C4-2B (cell line): ENCODE data around the gene RNLS.
"Not testable (repeated sequence)": the region's sequence is repeated elsewhere in the genome, so short reads cannot be mapped to it uniquely, and the experiment has no call there.

Source experiments
- H3K27ac ChIP-seq: fragments of 450-650 bp; 2 replicates; pipeline ENCODE4 v1.5.1; 2017
- ZFX ChIP-seq: fragments of 450-650 bp; IDR thresholded peaks from 2 replicates; pipeline ENCODE4 v1.6.1; 2017
- TF ChIP-seq, protein P1 (sequence below): fragments of 450-650 bp; conservative IDR thresholded peaks from 2 replicates; pipeline ENCODE4 v1.5.1; 2017; ENCODE audit warnings: mild to moderate bottlenecking

The RNLS gene

DNA sequence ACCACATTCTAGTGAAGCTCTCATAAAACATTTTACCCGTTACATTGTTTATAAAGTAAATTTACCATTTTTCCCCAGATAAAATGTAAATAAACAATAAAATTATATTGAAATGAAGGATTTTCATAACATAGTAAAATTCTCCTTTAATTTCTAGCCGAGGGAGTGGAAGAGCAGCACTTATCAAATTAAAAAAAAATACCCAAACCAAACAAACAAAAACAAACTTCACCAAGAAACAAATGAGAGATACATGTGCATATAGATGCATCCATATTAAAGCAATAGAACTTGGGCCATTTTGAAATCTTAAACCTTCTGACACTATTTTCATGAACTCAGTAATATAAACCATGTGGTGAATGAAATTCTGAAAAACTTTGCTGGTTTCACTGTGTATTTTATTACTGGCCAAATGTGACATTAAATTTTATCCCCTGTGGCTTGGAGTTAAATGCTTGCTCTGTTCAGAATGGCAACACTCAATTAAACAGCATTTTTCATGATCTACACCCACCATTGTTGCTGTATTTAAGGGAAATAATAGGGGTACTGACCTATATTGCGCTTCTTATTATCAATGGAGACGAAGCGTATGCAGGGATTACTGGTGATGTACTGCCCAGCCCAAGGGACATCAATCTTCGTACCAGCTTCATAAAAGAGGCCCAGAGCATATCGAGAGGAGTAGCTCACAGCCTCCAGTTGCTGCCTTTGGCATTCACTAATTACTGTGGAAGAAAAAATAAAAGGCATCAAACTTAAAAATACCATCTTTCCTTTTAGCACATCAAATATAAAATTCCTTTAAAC, 220.9 kb downstream of the RNLS start:
- TF ChIP-seq, protein P1, sequence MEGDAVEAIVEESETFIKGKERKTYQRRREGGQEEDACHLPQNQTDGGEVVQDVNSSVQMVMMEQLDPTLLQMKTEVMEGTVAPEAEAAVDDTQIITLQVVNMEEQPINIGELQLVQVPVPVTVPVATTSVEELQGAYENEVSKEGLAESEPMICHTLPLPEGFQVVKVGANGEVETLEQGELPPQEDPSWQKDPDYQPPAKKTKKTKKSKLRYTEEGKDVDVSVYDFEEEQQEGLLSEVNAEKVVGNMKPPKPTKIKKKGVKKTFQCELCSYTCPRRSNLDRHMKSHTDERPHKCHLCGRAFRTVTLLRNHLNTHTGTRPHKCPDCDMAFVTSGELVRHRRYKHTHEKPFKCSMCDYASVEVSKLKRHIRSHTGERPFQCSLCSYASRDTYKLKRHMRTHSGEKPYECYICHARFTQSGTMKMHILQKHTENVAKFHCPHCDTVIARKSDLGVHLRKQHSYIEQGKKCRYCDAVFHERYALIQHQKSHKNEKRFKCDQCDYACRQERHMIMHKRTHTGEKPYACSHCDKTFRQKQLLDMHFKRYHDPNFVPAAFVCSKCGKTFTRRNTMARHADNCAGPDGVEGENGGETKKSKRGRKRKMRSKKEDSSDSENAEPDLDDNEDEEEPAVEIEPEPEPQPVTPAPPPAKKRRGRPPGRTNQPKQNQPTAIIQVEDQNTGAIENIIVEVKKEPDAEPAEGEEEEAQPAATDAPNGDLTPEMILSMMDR = no peak
- TF ChIP-seq ZFX = no peak
- H3K27ac ChIP-seq = no peak overlapping the region

DNA sequence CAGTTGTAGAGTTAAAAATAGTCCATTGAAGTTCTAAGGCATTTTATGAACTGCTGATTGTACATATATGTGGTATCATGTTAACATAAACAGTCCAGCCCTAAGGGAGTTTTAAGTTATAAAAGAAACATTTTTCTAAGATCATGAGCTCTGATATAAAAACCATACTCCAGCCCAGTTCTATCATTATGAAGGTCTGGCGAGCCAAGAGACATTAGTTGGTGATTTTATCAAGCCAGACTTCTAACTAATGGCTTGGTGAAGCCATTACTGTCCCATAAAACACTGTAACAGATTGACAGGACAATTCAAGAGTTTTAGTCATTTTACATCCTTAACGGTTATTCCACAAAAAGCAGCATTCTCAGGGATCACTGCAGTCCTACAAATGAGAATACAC, 221.6 kb downstream of the RNLS start:
- H3K27ac ChIP-seq = no peak overlapping the region

DNA sequence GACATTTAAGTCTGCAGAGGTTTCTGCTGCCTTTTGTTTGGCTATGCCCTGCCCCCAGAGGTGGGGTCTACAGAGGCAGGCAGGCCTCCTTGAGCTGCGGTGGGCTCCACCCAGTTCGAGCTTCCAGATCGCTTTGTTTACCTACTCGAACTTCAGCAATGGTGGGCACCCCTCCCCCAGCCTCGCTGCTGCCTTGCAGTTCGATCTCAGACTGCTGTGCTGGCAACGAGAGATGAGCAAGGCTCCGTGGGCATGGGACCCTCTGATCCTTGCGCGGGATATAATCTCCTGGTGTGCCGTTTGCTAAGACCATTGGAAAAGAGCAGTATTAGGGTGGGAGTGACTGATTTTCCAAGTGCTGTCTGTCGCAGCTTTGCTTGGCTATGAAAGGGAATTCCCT, 227.4 kb downstream of the RNLS start:
- not testable (repeated sequence) for H3K27ac ChIP-seq

More for the DNA sequence above, 221.6 kb downstream of the RNLS start:
- TF ChIP-seq, protein P1 = no peak
- no peak for TF ChIP-seq ZFX

DNA sequence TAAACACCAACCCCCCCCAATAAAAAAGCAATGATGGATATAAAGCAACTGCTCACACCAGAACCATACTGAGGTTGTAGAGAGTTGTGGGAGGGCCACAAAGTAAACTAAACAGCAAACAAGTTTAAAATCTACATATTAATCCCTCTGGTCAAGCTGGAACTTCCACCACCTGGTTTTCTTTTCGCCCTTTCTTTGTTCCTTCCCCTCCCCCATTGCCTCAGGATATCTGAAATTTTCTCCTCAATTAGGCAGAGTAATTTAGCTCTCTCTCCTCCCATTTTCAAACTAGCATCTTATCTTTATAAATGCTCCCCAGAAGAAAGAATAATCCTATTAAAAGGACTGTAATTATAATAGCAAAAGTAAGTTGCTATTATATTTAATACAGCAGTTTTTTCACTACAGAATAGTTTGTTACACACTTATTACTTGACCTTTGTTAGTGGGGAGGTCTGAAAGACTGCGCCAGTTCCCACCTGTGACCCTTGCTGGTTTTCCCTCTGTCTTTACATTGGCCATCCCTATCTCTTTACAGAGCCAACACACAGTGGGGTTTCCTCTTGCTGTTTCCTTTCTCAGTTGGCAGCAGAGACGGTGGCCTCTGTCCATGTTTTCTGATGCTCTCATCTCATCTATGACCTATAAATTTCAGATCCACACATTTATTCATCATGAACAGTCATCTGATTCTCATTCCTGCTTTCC, 235.4 kb downstream of the RNLS start:
- TF ChIP-seq ZFX = no peak
- TF ChIP-seq, protein P1 = no peak

DNA sequence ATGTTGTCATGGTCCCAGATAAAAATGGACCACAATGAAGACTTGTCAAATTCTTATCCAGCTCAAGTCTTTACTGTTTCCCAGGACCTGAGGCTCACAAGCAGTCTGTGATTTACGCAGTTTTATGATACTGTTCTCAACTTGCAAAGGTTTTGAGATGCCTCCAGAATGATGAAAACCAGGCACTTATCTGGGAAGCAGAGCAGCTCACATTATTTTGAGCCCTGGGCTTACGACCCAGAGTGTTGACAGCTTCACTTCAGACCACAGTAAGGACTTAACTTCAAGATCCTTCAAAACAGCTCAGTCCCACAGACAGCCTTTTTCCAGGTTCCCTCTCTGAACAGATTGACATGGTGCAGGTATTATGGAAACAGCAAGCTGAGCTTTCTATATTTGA, 236.1 kb downstream of the RNLS start:
- H3K27ac ChIP-seq = no peak overlapping the region
- TF ChIP-seq, protein P1 = no peak
- no peak for TF ChIP-seq ZFX

More for the DNA sequence above, 235.4 kb downstream of the RNLS start:
- no peak overlapping the region for H3K27ac ChIP-seq

DNA sequence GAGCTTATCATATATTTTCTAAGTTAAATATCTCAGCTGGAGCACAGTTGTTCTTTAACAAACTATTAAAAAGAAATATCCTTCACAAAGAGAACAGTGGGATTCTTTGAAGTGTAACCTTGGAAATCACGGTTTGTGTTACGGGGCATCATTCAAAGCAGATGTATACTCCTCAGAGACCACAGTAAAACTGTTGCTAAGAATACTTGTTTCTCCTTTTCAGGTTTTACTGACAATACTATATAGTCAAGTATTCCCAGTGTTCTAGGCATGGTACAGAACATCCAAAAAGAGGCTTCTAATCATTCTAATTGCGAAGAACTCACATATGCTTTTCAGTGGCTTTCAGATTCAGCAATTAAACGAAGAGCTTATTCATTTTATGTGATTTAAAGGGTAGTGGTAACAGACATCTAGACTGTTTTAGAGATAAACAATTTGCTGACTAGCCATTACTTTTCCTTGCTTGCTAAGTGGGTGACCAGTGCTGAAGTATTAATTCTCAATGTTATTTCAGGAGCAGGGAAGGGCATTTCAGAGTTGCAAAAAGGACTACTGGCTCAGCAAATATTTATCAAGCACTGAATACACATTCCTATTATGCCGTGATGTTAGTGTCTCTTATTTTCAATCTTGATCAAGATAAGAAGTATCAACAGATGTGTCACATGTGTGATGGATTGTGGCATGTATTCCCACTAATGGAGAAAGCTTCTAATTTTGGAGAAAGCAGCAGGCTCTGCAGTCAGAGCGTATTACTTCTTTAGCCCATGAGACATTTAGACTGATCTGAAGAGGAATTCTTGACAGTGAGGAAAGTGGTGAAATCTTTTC, 236.8 kb downstream of the RNLS start:
- TF ChIP-seq, protein P1 = no peak
- H3K27ac ChIP-seq = no peak overlapping the region

DNA sequence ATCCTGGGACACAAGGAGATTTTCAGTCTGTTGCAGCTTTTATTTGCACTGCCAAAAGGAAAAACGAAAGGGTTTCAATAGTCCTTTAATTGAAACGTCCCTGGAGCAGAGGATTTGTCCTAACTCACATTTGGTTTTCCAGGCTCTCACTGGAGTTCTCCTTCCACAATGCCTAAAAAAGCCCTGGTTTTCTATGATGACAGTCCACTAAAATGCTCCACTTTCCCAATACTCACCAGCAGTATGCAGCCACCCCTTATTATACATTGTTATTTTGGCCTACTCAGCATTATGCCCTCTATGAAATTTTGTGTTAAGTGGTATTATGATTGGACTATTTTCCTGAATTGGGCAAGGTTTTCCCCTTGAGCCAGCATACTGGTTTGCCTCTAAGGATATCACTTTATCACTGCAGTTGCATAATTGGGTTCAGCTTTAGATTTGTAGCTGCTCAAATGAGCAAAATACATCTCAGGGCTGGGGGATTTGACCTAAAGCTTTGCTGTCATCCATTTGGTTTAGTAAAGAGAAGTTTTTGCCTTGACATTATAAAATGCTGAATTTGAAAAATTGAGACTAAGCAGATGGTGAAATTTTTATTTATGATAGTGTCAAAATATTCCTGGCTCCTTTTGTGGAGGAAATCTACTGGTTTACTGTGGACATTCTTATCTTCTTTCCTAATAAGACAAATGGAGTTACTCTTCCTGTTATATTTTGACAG, 239.2 kb downstream of the RNLS start:
- TF ChIP-seq, protein P1 = no peak
- TF ChIP-seq ZFX = no peak
- no peak overlapping the region for H3K27ac ChIP-seq
